Adrenal gland (tissue), 5 donors: ENCODE measurements around the gene SLC4A5.

Source experiments
- CTCF ChIP-seq, 6 experiments: fragments of 450-650 bp in 4 of 6; fragments of 200-600 bp in 2 of 6; sonication (generic) in 1 of 6; IDR thresholded peaks; 1 replicate in 5 of 6; 2 replicates in 1 of 6; pipeline versions ENCODE4 v1.5.1 to v1.8.0; 2016 to 2021; ENCODE audit warnings: antibody characterized with exemption in 6 of 6, mild to moderate bottlenecking in 2 of 6, moderate library complexity in 1 of 6
- POLR2A ChIP-seq, 2 donors: fragments of 450-650 bp; IDR thresholded peaks; one replicate each; pipeline ENCODE4 v1.6.1; 2017; ENCODE audit warnings: antibody characterized with exemption in 2 of 2, mild to moderate bottlenecking in 2 of 2, moderate library complexity in 1 of 2
- donor health status: DM: no; HTN: no; CAD: no.

- TF ChIP-seq CTCF (IDR thresholded peaks at IDR 0.05) (no peak), POLR2A (IDR thresholded peaks at IDR 0.05) (no peak)
Observed at GRCh38 chr2:74375838-74376237, 32.6 kb upstream of the SLC4A5 start.
